Activated naive CD4-positive, alpha-beta T cell treated with anti-CD3 and anti-CD28 coated beads, Interleukin-2, amount 10 ng/mL, durations not matched to agents 7 days and 5 days (primary cell): ENCODE results near the gene CDCP1.
A peak's percentile ranks its signal among the peaks of the same experiment; 100 is the strongest.

Experiments used
- CTCF ChIA-PET: fragments of 350-600 bp; sonication (Branson Sonifier 250); formaldehyde crosslinking; loops from one replicate; lab custom pipeline; 2021; ENCODE audit warnings: antibody characterized with exemption; lab: Charles Lee
- DNase-seq: peaks from one replicate; pipeline ENCODE4 v3.0.0-alpha.2; 2020
- H3K27ac Mint-ChIP-seq: one replicate; pipeline ENCODE4 v1.8.0; 2021; ENCODE audit warnings: mild to moderate bottlenecking, moderate library complexity, mixed read lengths
- H3K27me3 Mint-ChIP-seq: one replicate; pipeline ENCODE4 v1.8.0; 2021; ENCODE audit warnings: mild to moderate bottlenecking, mixed read lengths
- H3K36me3 Mint-ChIP-seq: one replicate; pipeline ENCODE4 v1.8.0; 2021; ENCODE audit warnings: mixed read lengths
- H3K4me1 Mint-ChIP-seq: one replicate; pipeline ENCODE4 v1.8.0; 2021; ENCODE audit warnings: mixed read lengths
- H3K4me3 Mint-ChIP-seq: one replicate; pipeline ENCODE4 v1.8.0; 2021; ENCODE audit warnings: mild to moderate bottlenecking, moderate library complexity, mixed read lengths
- H3K9me3 Mint-ChIP-seq: one replicate; pipeline ENCODE4 v1.8.0; 2021; ENCODE audit warnings: mixed read lengths

CDCP1 gene

GRCh38 chr3:45051685-45052084 lies 94.5 kb downstream of the CDCP1 start:
- no peak for DNase-seq
- Mint-ChIP-seq H3K4me3 (no peak overlapping the region), H3K9me3 (no peaks in the 10 kb centered on the region), H3K27ac (no peak overlapping the region), H3K27me3 (peaks cover 76% of the 10 kb centered on the region), H3K36me3 (no peaks in the 10 kb centered on the region), H3K4me1 (peaks cover 20% of the 10 kb centered on the region)
- CTCF ChIA-PET, result interaction anchor here (0.9 to 6.6 kb wide), 3 partner anchors 11 to 160 kb away, joined by 3 to 49 read pairs (median 3); no protein-coding TSS in a partner anchor

DNA sequence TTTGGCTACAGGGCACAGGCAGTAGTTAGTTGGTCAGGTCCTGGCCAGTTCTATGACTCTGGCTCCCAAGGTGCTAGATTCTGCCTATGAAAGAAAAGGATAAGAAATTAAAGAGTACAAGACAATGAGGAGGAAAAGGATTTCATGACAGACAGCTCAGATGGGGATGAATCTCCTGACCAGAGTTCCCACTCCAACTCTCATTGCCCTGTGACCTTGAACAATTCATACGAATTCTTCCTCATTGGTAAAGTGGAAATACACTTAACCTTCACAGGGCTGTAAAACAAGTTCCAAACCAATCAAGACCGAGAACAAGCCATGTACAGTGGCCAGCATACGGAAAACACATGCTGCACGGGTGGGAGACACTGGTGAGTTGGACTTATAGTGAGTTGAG lies 96.4 kb downstream of the CDCP1 start:
- CTCF ChIA-PET, result interaction anchor here (17.4 kb wide), 1 partner anchor 159 kb away, joined by 390 read pairs; no protein-coding TSS in a partner anchor
- Mint-ChIP-seq H3K4me3 (no peak overlapping the region), H3K27me3 (peaks cover 85% of the 10 kb centered on the region), H3K4me1 (peaks cover 12% of the 10 kb centered on the region), H3K27ac (no peak overlapping the region), H3K9me3 (no peaks in the 10 kb centered on the region), H3K36me3 (no peaks in the 10 kb centered on the region)
- no peak for DNase-seq

DNA sequence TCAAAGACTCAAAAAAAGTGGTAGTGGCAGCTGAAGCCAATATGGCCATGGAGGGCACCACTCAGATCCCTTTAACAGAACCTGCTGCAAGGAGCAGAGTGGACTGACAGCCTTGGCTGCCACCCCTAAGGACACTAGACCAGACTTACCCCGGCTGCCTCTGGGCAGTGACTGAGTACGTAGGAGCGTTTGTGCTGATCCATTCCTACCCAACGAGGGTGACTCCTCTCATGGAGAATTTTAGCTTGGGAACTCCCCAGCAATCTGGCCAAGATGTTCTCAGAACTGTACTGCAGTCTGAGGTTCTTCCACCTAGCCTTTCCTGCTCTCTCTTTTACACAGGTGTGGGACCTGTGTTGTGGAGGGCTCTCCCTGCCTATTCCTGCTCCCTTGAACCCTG lies 97.9 kb downstream of the CDCP1 start:
- Mint-ChIP-seq H3K36me3 (no peaks in the 10 kb centered on the region), H3K9me3 (no peaks in the 10 kb centered on the region), H3K27me3 (peaks cover 84% of the 10 kb centered on the region), H3K27ac (no peak overlapping the region), H3K4me3 (no peak overlapping the region), H3K4me1 (no peaks in the 10 kb centered on the region)
- DNase-seq, result no peak
- CTCF ChIA-PET, result interaction anchor here (2.1 to 17.4 kb wide), 2 partner anchors 161 to 611 kb away, joined by 5 to 390 read pairs; no protein-coding TSS in a partner anchor

DNA sequence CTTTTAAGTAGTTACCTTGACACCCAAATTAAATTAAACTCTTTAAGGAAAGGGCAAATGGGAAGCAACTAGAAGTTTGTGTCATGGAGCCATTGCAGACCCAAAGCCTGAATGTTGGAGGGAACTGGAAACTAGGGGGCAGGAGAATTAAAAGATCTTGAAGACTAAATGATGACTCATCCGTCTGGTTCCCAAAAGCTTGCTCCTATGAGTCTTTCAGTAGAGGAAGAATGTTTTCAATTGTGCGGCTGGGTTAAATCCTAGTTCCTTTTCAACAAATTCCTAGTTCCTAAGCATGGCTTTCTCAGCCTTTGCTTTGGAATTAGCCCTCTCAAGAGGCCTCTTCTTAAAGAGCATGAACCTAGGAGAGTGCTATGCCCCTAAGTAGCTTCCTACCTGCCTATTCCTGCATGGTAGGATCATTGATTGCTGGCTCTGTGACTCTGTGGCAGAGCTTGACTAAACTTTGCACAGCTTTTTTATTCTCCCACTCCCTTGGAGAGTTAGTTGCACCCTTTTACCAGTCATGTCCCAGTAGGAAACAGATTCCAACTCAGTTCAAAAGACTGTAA lies 102.4 kb downstream of the CDCP1 start:
- Mint-ChIP-seq H3K36me3 (no peaks in the 10 kb centered on the region), H3K27ac (no peak overlapping the region), H3K27me3 (peaks cover 67% of the 10 kb centered on the region), H3K4me1 (peaks cover 26% of the 10 kb centered on the region), H3K4me3 (no peak overlapping the region), H3K9me3 (no peaks in the 10 kb centered on the region)
- DNase-seq, result no peak
- CTCF ChIA-PET, result interaction anchor here (1.1 to 17.4 kb wide), 4 partner anchors 14 to 456 kb away, joined by 3 to 390 read pairs (median 14); no protein-coding TSS in a partner anchor

DNA sequence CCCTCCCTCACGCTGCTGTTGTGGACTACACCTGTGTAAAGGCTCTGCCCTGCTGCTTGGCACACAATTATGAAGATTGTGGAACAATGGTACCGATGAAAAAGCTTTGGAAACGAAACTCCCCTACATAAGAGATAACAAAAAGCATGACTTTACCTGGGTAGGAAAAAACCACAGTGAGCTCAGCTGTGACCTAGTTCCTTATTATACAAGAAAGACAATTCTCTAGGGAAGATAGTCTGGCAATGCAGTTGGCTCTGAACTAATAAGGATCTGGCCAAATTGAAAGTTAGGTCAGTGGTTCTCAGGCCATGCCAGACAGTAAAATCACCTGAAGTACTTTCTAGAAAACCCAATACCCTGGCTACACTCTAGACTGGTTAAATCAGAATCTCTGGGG lies 104.0 kb downstream of the CDCP1 start:
- no peak for DNase-seq
- H3K9me3 Mint-ChIP-seq, result no peaks in the 10 kb centered on the region
- H3K4me3 Mint-ChIP-seq, result no peak overlapping the region
- no peak overlapping the region for H3K27ac Mint-ChIP-seq
- peaks cover 58% of the 10 kb centered on the region for H3K27me3 Mint-ChIP-seq
- CTCF ChIA-PET, result interaction anchor here (0.9 to 17.4 kb wide), 19 partner anchors 12 to 673 kb away, joined by 3 to 390 read pairs (median 4); no protein-coding TSS in a partner anchor
- peaks cover 31% of the 10 kb centered on the region for H3K4me1 Mint-ChIP-seq
- no peaks in the 10 kb centered on the region for H3K36me3 Mint-ChIP-seq

GRCh38 chr3:45041666-45042065 lies 104.5 kb downstream of the CDCP1 start:
- H3K9me3 Mint-ChIP-seq, result no peaks in the 10 kb centered on the region
- peak overlapping the region; percentile 9 for H3K27ac Mint-ChIP-seq
- peaks cover 33% of the 10 kb centered on the region for H3K4me1 Mint-ChIP-seq
- CTCF ChIA-PET, result interaction anchor here (1.0 to 17.4 kb wide), 23 partner anchors 11 to 674 kb away, joined by 3 to 390 read pairs (median 4); no protein-coding TSS in a partner anchor
- peaks cover 58% of the 10 kb centered on the region for H3K27me3 Mint-ChIP-seq
- peak; percentile 47 for DNase-seq
- no peaks in the 10 kb centered on the region for H3K36me3 Mint-ChIP-seq
- H3K4me3 Mint-ChIP-seq, result no peak overlapping the region

GRCh38 chr3:45037720-45038455 lies 108.3 kb downstream of the CDCP1 start:
- Mint-ChIP-seq H3K4me3 (no peak overlapping the region), H3K36me3 (no peaks in the 10 kb centered on the region), H3K9me3 (no peaks in the 10 kb centered on the region), H3K4me1 (peaks cover 59% of the 10 kb centered on the region), H3K27ac (no peak overlapping the region), H3K27me3 (peaks cover 71% of the 10 kb centered on the region)
- CTCF ChIA-PET, result interaction anchor here (0.7 to 17.4 kb wide), 14 partner anchors 46 to 889 kb away, joined by 3 to 390 read pairs (median 5); no protein-coding TSS in a partner anchor
- peak; percentile 96 for DNase-seq

GRCh38 chr3:45035441-45036301 lies 110.5 kb downstream of the CDCP1 start:
- DNase-seq, result peak; percentile 45
- Mint-ChIP-seq H3K4me3 (peak overlapping the region; percentile 39), H3K27me3 (peaks cover 71% of the 10 kb centered on the region), H3K36me3 (no peaks in the 10 kb centered on the region), H3K9me3 (no peaks in the 10 kb centered on the region), H3K27ac (no peak overlapping the region), H3K4me1 (peaks cover 39% of the 10 kb centered on the region)
- CTCF ChIA-PET, result interaction anchor here (1.0 to 17.4 kb wide), 9 partner anchors 8 to 626 kb away, joined by 3 to 390 read pairs (median 5); no protein-coding TSS in a partner anchor

- Mint-ChIP-seq H3K27me3 (peaks cover 75% of the 10 kb centered on the region), H3K9me3 (no peaks in the 10 kb centered on the region), H3K4me1 (peaks cover 33% of the 10 kb centered on the region), H3K36me3 (no peaks in the 10 kb centered on the region), H3K27ac (peak overlapping the region; percentile 43), H3K4me3 (peak overlapping the region; percentile 29)
- DNase-seq, result peak; percentile 62
- CTCF ChIA-PET, result interaction anchor here (2.4 to 17.4 kb wide), 3 partner anchors 43 to 625 kb away, joined by 5 to 390 read pairs (median 16); no protein-coding TSS in a partner anchor
These were observed 111.4 kb downstream of the CDCP1 start for GRCh38 chr3:45034612-45035252.

GRCh38 chr3:45033791-45034190 lies 112.4 kb downstream of the CDCP1 start:
- Mint-ChIP-seq H3K9me3 (no peaks in the 10 kb centered on the region), H3K4me3 (no peak overlapping the region), H3K4me1 (peaks cover 33% of the 10 kb centered on the region), H3K27me3 (peaks cover 71% of the 10 kb centered on the region), H3K36me3 (no peaks in the 10 kb centered on the region), H3K27ac (no peak overlapping the region)
- CTCF ChIA-PET, result interaction anchor here (2.4 to 17.4 kb wide), 2 partner anchors 175 to 626 kb away, joined by 5 to 390 read pairs; no protein-coding TSS in a partner anchor
- no peak for DNase-seq
